ENCODE results near the gene TTLL10. TPM values are rescaled to one million over a fixed set of nuclear protein-coding genes. Genes with fewer than 3 reads are reported as not detected.
"Not testable (repeated sequence)": the region's sequence is repeated elsewhere in the genome, so short reads cannot be mapped to it uniquely, and the experiment has no call there.

The TTLL10 gene
- total RNA-seq, 1 donor from 2014 or later, result not detected

DNA sequence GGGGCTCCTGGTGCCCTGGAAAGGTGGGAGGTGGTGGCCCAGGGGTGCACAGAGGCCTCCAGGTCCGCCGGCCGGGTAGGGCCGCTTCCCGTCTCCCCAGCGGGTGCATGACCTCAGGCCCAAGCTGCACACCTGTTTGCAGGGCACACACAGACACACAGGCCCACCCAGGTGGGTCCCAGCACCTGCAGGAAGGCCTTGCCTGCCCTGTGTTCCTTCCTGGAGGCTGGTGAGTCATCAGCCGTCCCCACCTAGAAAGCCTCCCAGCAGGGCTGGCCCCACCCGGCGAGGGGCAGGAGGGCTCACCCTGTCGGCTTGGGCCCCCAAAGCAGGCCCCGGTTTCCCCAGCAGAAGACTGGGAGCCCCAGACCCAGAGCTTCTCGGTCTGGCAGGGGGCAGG is 23.6 kb upstream of the TTLL10 start:
- H3K36me3 ChIP-seq, result no peaks in the 10 kb centered on the region
- intact Hi-C loops (cut with DNase I), result no loop called here
- H3K9me3 ChIP-seq, result no peaks in the 10 kb centered on the region
- no peaks in the 10 kb centered on the region for H3K27me3 ChIP-seq
- TF ChIP-seq POLR2A (IDR thresholded peaks at IDR 0.05) (no peak), POLR2AphosphoS5 (IDR thresholded peaks at IDR 0.05; ENCODE audit: insufficient read depth in 1 of 2, low read depth in 1 of 2) (no peak)
- TF ChIP-seq, protein P1, sequence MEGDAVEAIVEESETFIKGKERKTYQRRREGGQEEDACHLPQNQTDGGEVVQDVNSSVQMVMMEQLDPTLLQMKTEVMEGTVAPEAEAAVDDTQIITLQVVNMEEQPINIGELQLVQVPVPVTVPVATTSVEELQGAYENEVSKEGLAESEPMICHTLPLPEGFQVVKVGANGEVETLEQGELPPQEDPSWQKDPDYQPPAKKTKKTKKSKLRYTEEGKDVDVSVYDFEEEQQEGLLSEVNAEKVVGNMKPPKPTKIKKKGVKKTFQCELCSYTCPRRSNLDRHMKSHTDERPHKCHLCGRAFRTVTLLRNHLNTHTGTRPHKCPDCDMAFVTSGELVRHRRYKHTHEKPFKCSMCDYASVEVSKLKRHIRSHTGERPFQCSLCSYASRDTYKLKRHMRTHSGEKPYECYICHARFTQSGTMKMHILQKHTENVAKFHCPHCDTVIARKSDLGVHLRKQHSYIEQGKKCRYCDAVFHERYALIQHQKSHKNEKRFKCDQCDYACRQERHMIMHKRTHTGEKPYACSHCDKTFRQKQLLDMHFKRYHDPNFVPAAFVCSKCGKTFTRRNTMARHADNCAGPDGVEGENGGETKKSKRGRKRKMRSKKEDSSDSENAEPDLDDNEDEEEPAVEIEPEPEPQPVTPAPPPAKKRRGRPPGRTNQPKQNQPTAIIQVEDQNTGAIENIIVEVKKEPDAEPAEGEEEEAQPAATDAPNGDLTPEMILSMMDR (IDR thresholded peaks at IDR 0.05), result no peak
- no peak for DNase-seq (ENCODE audit: extremely low spot score in 2 of 2)
- H3K27ac ChIP-seq, result no peak overlapping the region
- H3K4me3 ChIP-seq, result no peak overlapping the region
- peaks cover 14% of the 10 kb centered on the region for H3K4me1 ChIP-seq

DNA sequence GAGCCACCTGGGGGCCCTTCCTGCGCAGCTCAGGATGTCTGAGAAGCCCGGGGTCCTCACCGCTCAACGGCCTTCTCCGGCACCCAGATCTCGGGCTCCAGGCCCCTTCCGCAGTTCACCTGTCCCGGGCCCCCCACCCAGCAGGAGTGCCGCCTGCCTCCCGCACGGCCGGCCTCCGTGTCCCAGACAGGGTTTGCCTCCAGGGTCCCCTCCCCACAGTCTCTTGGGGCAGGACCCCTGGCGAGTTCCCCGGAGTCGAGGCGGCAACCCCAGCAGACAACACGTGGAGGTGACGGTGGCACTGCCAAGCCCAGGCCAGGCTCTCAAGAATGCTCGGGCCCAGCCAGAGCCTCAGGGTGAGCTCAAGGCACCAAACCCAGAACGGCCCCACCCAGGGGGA is 22.4 kb upstream of the TTLL10 start:
- no peak for DNase-seq (ENCODE audit: extremely low spot score in 2 of 2)
- Histone ChIP-seq H3K36me3 (no peaks in the 10 kb centered on the region), H3K4me3 (no peak overlapping the region), H3K9me3 (no peaks in the 10 kb centered on the region), H3K4me1 (peaks cover 7% of the 10 kb centered on the region), H3K27me3 (no peaks in the 10 kb centered on the region), H3K27ac (no peak overlapping the region)
- TF ChIP-seq, protein P1 (IDR thresholded peaks at IDR 0.05), result no peak
- TF ChIP-seq POLR2AphosphoS5 (IDR thresholded peaks at IDR 0.05; ENCODE audit: insufficient read depth in 1 of 2, low read depth in 1 of 2), result no peak
- TF ChIP-seq POLR2A (IDR thresholded peaks at IDR 0.05), result no peak
- intact Hi-C loops (cut with DNase I), result no loop called here

DNA sequence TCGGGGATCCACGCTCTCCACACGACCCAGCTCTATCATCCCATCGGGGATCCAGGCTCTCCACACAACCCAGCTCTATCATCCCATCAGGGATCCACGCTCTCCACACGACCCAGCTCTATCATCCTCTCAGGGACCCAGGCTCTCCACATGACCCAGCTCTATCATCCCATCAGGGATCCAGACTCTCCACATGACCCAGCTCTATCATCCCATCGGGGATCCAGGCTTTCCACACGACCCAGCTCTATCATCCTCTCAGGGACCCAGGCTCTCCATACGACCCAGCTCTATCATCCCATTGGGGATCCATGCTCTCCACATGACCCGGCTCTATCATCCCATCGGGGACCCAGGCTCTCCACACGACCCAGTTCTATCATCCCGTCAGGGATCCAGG is 21.2 kb upstream of the TTLL10 start:
- H3K27me3 ChIP-seq; H3K9me3 ChIP-seq; H3K4me3 ChIP-seq; DNase-seq (ENCODE audit: extremely low spot score in 2 of 2); H3K4me1 ChIP-seq; intact Hi-C loops (cut with DNase I); H3K27ac ChIP-seq; H3K36me3 ChIP-seq: not testable (repeated sequence)

DNA sequence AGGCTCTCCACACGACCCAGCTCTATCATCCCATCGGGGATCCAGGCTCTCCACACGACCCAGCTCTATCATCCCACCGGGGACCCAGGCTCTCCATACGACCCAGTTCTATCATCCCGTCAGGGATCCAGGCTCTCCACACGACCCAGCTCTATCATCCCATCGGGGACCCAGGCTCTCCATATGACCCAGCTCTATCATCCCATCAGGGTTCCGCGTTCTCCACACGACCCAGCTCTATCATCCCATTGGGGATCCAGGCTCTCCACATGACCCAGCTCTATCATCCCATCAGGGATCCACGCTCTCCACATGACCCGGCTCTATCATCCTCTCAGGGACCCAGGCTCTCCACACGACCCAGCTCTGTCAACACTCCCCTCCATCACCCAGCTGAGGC is 20.5 kb upstream of the TTLL10 start:
- H3K36me3 ChIP-seq; DNase-seq (ENCODE audit: extremely low spot score in 2 of 2); H3K4me3 ChIP-seq; H3K27ac ChIP-seq; H3K27me3 ChIP-seq; H3K9me3 ChIP-seq; intact Hi-C loops (cut with DNase I): not testable (repeated sequence)
- H3K4me1 ChIP-seq, result peaks cover 14% of the 10 kb centered on the region

DNA sequence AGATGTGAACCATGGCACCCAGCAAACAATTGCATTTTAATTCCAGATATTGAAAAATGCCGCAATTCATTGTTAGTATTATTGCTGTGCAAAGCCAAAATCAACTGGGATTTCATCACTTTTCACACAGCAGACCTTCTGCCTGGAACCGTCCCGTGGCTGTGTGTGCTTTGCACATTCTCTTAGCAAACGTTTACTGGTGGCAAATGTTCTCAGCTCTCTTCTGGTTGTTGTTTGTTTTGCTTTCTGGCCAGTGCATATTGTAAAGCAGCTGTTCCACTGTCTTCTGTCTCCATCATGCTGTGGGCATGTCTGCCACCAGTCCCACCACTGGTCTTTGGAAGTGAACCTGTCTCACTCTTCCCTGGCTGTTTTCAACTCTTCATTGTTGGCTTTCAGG is 19.8 kb upstream of the TTLL10 start:
- no peaks in the 10 kb centered on the region for H3K9me3 ChIP-seq
- H3K27ac ChIP-seq, result no peak overlapping the region
- no peaks in the 10 kb centered on the region for H3K27me3 ChIP-seq
- no peak for TF ChIP-seq POLR2AphosphoS5 (IDR thresholded peaks at IDR 0.05; ENCODE audit: insufficient read depth in 1 of 2, low read depth in 1 of 2)
- no peak overlapping the region for H3K4me3 ChIP-seq
- H3K4me1 ChIP-seq, result peaks cover 21% of the 10 kb centered on the region
- no peaks in the 10 kb centered on the region for H3K36me3 ChIP-seq
- no peak for DNase-seq (ENCODE audit: extremely low spot score in 2 of 2)
- intact Hi-C loops (cut with DNase I), result no loop called here

DNA sequence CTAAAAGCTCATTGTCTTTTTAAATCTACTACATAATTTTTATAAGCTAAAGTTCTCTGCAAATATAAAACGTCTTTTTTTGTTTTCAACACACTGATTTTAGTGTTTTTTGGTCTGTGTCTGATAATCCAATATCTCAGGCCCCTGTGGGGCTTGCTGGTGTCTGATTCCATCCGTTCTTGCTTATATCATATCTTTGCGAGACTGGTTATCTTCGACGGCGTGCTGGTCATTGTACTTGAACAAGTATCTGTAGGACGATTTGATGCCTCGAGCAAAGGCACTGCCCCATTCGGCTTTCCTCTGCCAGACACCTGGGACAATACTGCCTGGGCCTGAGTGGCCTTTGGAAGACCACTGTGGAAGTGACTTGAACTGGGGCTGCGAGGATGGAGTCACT is 18.4 kb upstream of the TTLL10 start:
- TF ChIP-seq, protein P1 (IDR thresholded peaks at IDR 0.05), result no peak
- TF ChIP-seq POLR2A (IDR thresholded peaks at IDR 0.05), result no peak
- no peak for TF ChIP-seq POLR2AphosphoS5 (IDR thresholded peaks at IDR 0.05; ENCODE audit: insufficient read depth in 1 of 2, low read depth in 1 of 2)
- no peak overlapping the region for H3K4me3 ChIP-seq
- no peaks in the 10 kb centered on the region for H3K36me3 ChIP-seq
- intact Hi-C loops (cut with DNase I), result no loop called here
- no peak overlapping the region for H3K27ac ChIP-seq
- no peak for DNase-seq (ENCODE audit: extremely low spot score in 2 of 2)
- peaks cover 18% of the 10 kb centered on the region for H3K4me1 ChIP-seq
- no peaks in the 10 kb centered on the region for H3K27me3 ChIP-seq
- H3K9me3 ChIP-seq, result no peaks in the 10 kb centered on the region

Measured in vagina (tissue), 2 donors.